Measurements from ENCODE around the gene USP20. TPM values are rescaled to one million over a fixed set of nuclear protein-coding genes. Genes with fewer than 3 reads are reported as not detected.

The USP20 gene
- total and polyA plus RNA-seq, 2 donors from 2014 or later: 22.8 to 28.8 TPM

GRCh38 chr9:129904734-129905133, 69.5 kb downstream of the USP20 start:
- no peak overlapping the region for H3K9ac ChIP-seq (ENCODE audit: low read length in 3 of 3)
- no peaks in the 10 kb centered on the region for H3K9me3 ChIP-seq (ENCODE audit: control insufficient read depth in 2 of 3, insufficient read depth in 1 of 3, low read length in 3 of 3)
- H3K4me1 ChIP-seq (ENCODE audit: control insufficient read depth in 2 of 3, insufficient read depth in 2 of 3, low read depth in 1 of 3, low read length in 3 of 3): no peaks in the 10 kb centered on the region
- no peak for DNase-seq
- peak; percentile 61 for FAIRE-seq
- TF ChIP-seq CTCF (IDR thresholded peaks at IDR 0.05; ENCODE audit: borderline replicate concordance, extremely low read depth, insufficient read depth): no peak
- H3K27ac ChIP-seq (ENCODE audit: low read depth in 2 of 2, low read length in 2 of 2): no peak overlapping the region
- H3K36me3 ChIP-seq (ENCODE audit: control insufficient read depth in 2 of 3, insufficient read depth in 3 of 3, low read length in 3 of 3): peaks cover 8 to 17% (median 9%) of the 10 kb centered on the region in 3 donors
- H3K27me3 ChIP-seq (ENCODE audit: control insufficient read depth, insufficient read depth, low read length): no peaks in the 10 kb centered on the region
- no peak overlapping the region for H3K4me3 ChIP-seq (ENCODE audit: low read length in 3 of 3)
- intact Hi-C loops (cut with DNase I): no loop called here

GRCh38 chr9:129906298-129906697, 71.0 kb downstream of the USP20 start:
- H3K36me3 ChIP-seq (ENCODE audit: control insufficient read depth in 2 of 3, insufficient read depth in 3 of 3, low read length in 3 of 3): peaks cover 3 to 10% (median 7%) of the 10 kb centered on the region in 3 donors

GRCh38 chr9:129907201-129907600, 71.9 kb downstream of the USP20 start:
- H3K4me1 ChIP-seq (ENCODE audit: control insufficient read depth in 2 of 3, insufficient read depth in 2 of 3, low read depth in 1 of 3, low read length in 3 of 3): no peaks in the 10 kb centered on the region
- H3K27me3 ChIP-seq (ENCODE audit: control insufficient read depth, insufficient read depth, low read length): no peaks in the 10 kb centered on the region
- no peak overlapping the region for H3K4me3 ChIP-seq (ENCODE audit: low read length in 3 of 3)
- no peak overlapping the region for H3K9ac ChIP-seq (ENCODE audit: low read length in 3 of 3)
- TF ChIP-seq CTCF (IDR thresholded peaks at IDR 0.05; ENCODE audit: borderline replicate concordance, extremely low read depth, insufficient read depth): no peak
- intact Hi-C loops (cut with DNase I): no loop called here
- no peak overlapping the region for H3K27ac ChIP-seq (ENCODE audit: low read depth in 2 of 2, low read length in 2 of 2)
- peaks cover 3 to 10% (median 7%) of the 10 kb centered on the region in 3 donors for H3K36me3 ChIP-seq (ENCODE audit: control insufficient read depth in 2 of 3, insufficient read depth in 3 of 3, low read length in 3 of 3)
- DNase-seq (no peak), FAIRE-seq (no peak)
- no peaks in the 10 kb centered on the region for H3K9me3 ChIP-seq (ENCODE audit: control insufficient read depth in 2 of 3, insufficient read depth in 1 of 3, low read length in 3 of 3)

More at GRCh38 chr9:129906298-129906697, 71.0 kb downstream of the USP20 start:
- DNase-seq (no peak), FAIRE-seq (no peak)
- Histone ChIP-seq H3K4me3 (ENCODE audit: low read length in 3 of 3) (no peak overlapping the region), H3K27ac (ENCODE audit: low read depth in 2 of 2, low read length in 2 of 2) (no peak overlapping the region), H3K9ac (ENCODE audit: low read length in 3 of 3) (no peak overlapping the region), H3K9me3 (ENCODE audit: control insufficient read depth in 2 of 3, insufficient read depth in 1 of 3, low read length in 3 of 3) (no peaks in the 10 kb centered on the region), H3K4me1 (ENCODE audit: control insufficient read depth in 2 of 3, insufficient read depth in 2 of 3, low read depth in 1 of 3, low read length in 3 of 3) (no peaks in the 10 kb centered on the region), H3K27me3 (ENCODE audit: control insufficient read depth, insufficient read depth, low read length) (no peaks in the 10 kb centered on the region)
- intact Hi-C loops (cut with DNase I): no loop called here
- TF ChIP-seq CTCF (IDR thresholded peaks at IDR 0.05; ENCODE audit: borderline replicate concordance, extremely low read depth, insufficient read depth): no peak

GRCh38 chr9:129908906-129909305, 73.6 kb downstream of the USP20 start:
- H3K9ac ChIP-seq (ENCODE audit: low read length in 3 of 3): no peak overlapping the region
- H3K4me3 ChIP-seq (ENCODE audit: low read length in 3 of 3): no peak overlapping the region
- no peak overlapping the region for H3K27ac ChIP-seq (ENCODE audit: low read depth in 2 of 2, low read length in 2 of 2)
- FAIRE-seq (no peak), DNase-seq (no peak)
- H3K4me1 ChIP-seq (ENCODE audit: control insufficient read depth in 2 of 3, insufficient read depth in 2 of 3, low read depth in 1 of 3, low read length in 3 of 3): no peaks in the 10 kb centered on the region
- no peaks in the 10 kb centered on the region for H3K27me3 ChIP-seq (ENCODE audit: control insufficient read depth, insufficient read depth, low read length)
- H3K36me3 ChIP-seq (ENCODE audit: control insufficient read depth in 2 of 3, insufficient read depth in 3 of 3, low read length in 3 of 3): peaks cover 3 to 5% (median 4%) of the 10 kb centered on the region in 3 donors
- no peak for TF ChIP-seq CTCF (IDR thresholded peaks at IDR 0.05; ENCODE audit: borderline replicate concordance, extremely low read depth, insufficient read depth)
- intact Hi-C loops (cut with DNase I): no loop called here
- no peaks in the 10 kb centered on the region for H3K9me3 ChIP-seq (ENCODE audit: control insufficient read depth in 2 of 3, insufficient read depth in 1 of 3, low read length in 3 of 3)

Measured in kidney (tissue), 14 donors.